ENCODE results near the gene YY2.

The YY2 gene

GRCh38 chrX:21881881-21882574 lies 26.2 kb downstream of the YY2 start:
- no peak for DNase-seq

GRCh38 chrX:21883258-21883657 lies 27.5 kb downstream of the YY2 start:
- no peak for DNase-seq

GRCh38 chrX:21885568-21885967 lies 29.8 kb downstream of the YY2 start:
- DNase-seq: no peak

- DNase-seq: no peak
Measured at GRCh38 chrX:21905313-21905712, 49.5 kb downstream of the YY2 start.

- no peak for DNase-seq
Measured at GRCh38 chrX:21905953-21906352, 50.2 kb downstream of the YY2 start.

GRCh38 chrX:21907260-21907659 lies 51.5 kb downstream of the YY2 start:
- DNase-seq: no peak
